ENCODE data around the gene SEC31B.

GRCh38 chr10:100518761-100519241, 860 bp downstream of the SEC31B start:
- no peak for TF ChIP-seq ZBTB26 (tag by site-specific recombination; optimal IDR thresholded peaks at IDR 0.05)
- TF ChIP-seq ZNF610 (tag by site-specific recombination; IDR thresholded peaks at IDR 0.05; ENCODE audit: borderline replicate concordance): no peak

Measured in HEK293 (cell line).